WI38 (cell line): ENCODE results near the gene DUSP8.

Source experiments
- H3K4me3 ChIP-seq: 2 replicates; pipeline ENCODE4 v1.5.1; 2011; ENCODE audit warnings: low read depth, mild to moderate bottlenecking, control low read depth, low read length
- TF ChIP-seq, protein P1 (sequence below): IDR thresholded peaks from 2 replicates; pipeline ENCODE4 v1.5.1; 2012; ENCODE audit warnings: low read depth, mild to moderate bottlenecking, control low read depth, low read length

DUSP8 gene

DNA sequence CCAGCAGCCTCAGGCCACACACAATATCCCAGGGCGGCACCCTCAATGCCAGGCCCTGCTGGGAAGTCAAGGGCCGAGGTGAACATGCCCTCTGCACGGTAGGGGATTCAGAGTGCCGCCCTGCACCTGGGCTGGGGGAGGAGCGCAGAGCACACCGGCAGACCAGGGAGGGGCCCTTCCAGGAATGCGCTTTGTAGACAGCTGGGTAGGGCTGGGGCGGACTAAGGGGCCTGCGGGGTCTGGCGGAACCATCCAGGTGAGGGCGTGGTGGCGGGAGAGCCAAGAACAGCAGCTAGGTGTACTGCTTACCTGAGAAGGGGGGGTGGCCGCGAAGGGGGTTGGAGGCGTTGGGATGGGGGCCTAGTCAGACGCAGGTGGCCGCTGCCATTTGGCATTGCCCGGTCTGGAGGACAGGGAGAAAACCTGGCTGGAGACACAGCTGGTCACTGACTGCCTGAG lies 26.0 kb downstream of the DUSP8 start:
- H3K4me3 ChIP-seq, result no peak overlapping the region

DNA sequence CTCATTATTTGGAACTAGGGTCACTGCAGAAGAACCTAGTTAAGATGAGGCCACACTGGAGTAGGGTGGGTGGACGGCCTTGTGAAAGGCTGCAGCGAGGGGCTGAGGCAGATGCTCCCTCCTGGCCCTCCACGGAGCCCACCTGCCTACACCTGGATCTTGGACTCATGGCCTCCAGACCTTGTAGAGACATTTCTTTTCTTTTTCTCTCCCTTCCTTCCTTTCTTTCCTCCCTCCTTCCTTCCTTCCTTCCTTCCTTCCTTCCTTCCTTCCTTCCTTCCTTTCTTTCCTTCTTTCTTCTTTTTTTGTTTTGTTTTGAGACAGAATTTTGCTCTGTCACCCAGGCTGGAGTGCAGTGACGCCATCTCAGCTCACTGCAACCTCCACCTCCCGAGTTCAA lies 26.6 kb downstream of the DUSP8 start:
- no peak overlapping the region for H3K4me3 ChIP-seq

More for the DNA sequence above, 26.0 kb downstream of the DUSP8 start:
- TF ChIP-seq, protein P1, sequence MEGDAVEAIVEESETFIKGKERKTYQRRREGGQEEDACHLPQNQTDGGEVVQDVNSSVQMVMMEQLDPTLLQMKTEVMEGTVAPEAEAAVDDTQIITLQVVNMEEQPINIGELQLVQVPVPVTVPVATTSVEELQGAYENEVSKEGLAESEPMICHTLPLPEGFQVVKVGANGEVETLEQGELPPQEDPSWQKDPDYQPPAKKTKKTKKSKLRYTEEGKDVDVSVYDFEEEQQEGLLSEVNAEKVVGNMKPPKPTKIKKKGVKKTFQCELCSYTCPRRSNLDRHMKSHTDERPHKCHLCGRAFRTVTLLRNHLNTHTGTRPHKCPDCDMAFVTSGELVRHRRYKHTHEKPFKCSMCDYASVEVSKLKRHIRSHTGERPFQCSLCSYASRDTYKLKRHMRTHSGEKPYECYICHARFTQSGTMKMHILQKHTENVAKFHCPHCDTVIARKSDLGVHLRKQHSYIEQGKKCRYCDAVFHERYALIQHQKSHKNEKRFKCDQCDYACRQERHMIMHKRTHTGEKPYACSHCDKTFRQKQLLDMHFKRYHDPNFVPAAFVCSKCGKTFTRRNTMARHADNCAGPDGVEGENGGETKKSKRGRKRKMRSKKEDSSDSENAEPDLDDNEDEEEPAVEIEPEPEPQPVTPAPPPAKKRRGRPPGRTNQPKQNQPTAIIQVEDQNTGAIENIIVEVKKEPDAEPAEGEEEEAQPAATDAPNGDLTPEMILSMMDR, result no peak

DNA sequence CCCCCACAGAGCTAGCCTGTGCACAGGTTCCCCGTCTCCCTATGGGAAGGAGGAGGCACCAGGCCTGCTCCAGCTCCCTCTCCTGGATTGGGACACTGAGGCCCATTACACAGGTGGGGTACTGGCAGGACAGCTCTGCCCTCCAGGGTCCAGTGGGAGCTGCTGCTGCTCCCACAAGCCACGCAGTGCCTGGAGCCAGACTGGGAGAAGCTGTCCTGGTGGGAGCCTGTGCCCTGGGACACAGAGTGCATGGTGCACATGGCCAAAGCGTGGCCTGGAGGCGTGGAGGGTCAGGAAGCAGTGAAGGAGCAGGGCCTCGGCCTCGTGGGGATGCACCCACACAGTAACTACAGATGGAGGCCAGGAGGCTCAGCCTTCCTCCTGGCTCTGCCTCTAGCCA lies 27.5 kb downstream of the DUSP8 start:
- TF ChIP-seq, protein P1, result no peak
- no peak overlapping the region for H3K4me3 ChIP-seq

More for the DNA sequence above, 26.6 kb downstream of the DUSP8 start:
- TF ChIP-seq, protein P1, result no peak

DNA sequence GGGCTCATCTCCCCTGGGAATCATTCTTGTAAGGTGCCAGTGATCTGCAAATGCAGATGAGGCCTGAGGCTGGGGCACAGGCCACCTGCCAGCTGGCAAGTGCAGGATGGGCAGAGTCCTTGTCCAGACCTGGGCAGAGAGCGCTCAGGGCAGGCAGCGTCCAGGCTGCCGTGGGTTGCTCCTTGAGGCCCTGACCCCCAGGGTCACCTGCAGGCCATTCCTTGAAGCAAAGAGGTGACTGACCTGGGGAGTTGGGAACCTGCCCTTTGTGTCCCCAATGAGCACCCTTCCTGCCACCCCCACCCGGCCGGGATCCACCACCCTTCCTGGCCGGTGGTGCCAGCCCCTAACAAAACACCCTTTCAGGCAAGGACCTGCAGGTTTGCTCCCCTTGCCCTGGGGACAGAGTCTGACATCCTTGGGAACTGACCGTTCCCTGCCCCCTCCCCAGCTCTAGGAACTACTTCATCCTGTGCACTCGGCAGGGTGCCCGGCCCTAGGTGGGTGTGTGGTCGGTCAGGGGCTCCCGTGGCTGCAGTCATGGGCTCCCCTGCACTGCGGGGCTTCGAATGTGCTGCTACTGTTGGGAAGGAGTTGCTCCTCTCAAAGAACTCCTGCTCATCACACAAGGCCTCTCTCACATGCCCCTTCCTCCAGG lies 28.3 kb downstream of the DUSP8 start:
- TF ChIP-seq, protein P1, result no peak
- H3K4me3 ChIP-seq, result no peak overlapping the region

DNA sequence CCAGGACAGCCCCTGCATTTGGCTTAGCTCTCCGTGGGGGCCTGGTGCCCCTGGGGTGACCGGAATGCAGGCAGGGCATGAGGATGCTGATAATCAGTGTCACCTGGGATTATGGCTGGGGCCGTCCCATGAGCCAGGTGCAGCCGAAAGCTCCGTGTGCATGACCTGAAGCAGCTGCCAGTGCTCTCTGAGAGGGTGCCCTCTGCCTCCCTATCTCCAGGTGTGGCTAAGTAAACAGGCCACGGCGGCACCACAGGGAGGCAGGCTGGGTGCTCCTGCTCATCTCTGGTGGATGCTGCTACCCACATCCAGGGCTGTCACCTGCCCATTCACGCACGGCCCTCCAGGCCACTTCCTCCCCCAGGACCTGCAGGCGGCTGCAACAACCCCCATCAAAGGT lies 29.8 kb downstream of the DUSP8 start:
- TF ChIP-seq, protein P1, result no peak
- H3K4me3 ChIP-seq, result no peak overlapping the region

DNA sequence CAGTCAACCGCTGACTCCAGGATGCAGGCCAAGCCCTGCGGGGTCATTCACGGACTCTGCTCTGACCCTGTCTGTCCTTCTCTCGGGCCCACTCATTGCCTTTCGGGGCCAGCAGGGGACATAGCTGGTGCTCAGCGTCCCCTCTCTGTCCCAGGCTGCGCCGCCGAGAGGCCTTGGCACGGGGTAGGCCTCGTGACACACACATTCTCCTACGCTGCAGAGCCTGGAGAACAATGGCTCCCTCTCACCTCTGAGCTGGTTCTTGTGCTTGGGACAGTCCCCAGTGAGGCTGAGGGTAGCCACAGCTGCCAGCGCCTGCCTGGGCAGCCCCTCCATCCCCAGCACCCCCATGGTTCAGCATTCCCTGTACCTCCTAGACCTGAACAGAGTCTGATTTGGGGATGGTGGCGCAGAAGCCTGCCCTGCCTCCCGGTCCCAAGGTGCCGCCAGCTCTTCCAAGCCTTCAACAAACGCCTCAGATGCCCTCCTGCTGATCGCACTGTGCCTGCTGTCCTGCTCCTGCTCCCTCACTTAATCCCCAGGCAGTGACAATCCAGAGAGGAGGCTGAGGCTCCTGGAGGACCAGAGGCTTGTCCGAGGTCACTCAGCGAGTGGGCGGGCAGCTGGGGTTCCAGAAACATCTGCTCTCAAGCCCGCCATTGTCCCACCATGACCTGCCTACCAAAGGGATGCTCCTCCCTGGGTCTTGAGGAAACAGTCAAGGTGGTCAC lies 30.4 kb downstream of the DUSP8 start:
- H3K4me3 ChIP-seq, result no peak overlapping the region
- TF ChIP-seq, protein P1, result no peak

DNA sequence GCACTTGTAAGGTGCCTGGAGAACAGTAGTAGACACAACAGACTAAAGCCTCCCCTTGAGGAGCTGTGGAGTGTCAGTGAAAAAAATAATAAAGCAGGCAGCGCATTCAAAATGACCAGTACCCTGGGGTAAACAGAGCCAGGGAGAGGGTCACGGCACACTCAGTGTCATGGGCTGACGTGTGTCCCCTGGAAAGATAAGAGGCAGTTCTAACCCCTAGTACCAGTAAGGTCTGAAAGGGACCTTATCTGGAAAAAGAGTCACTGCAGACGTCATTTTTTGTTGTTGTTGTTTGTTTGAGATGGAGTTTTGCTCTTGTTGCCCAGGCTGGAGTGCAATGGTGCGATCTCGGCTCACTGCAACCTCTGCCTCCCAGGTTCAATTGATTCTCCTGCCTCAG lies 32.0 kb downstream of the DUSP8 start:
- no peak overlapping the region for H3K4me3 ChIP-seq
- TF ChIP-seq, protein P1, result no peak
